HG03457 (cell line): Measurements from ENCODE around the gene HNF1A.
"Not testable (repeated sequence)": the region's sequence is repeated elsewhere in the genome, so short reads cannot be mapped to it uniquely, and the experiment has no call there.

Experiments
- ATAC-seq: cut with Tn5 transposase; IDR thresholded peaks from one replicate; pipeline ENCODE4 v1.9.1; 2021; ENCODE audit warnings: moderate number of reproducible peaks; ENCODE audit not compliant: unreplicated experiment

The HNF1A gene

DNA sequence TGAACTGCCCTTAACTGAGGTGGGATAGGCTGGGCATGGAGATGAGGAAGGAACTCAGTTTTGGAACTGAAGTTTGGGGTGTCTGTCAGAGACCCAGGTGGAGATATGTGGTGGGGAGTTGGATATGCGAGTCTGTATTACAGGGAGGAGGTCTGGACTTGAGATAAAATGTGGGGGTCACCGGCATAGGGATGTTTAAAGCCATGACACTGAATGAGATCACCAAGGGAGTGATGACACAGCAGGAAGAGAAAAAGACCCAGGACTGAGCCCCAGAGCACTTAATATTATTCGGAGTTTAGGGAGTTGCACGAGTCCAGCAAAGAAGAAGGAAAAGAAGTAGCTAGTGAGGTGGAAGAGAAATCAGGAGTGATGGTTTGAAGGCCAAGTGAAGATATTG is 64.7 kb downstream of the HNF1A start:
- no peak for ATAC-seq

DNA sequence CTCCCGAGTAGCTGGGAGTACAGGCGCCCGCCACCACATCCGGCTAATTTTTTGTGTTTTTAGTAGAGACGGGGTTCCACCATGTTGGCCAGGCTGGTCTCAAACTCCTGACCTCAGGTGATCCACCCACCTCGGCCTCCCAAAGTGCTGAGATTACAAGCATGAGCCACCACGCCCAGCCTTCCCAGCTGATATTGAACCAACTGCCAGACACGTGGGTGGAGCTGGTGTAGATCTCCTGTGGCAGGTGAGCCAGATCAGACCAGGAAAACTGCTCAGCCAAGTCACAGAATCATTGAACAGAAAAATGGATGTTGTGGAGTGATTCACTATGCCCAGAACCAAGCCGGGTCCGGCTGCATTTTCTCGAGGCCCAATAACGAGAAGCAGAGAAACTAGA is 69.1 kb downstream of the HNF1A start:
- not testable (repeated sequence) for ATAC-seq

DNA sequence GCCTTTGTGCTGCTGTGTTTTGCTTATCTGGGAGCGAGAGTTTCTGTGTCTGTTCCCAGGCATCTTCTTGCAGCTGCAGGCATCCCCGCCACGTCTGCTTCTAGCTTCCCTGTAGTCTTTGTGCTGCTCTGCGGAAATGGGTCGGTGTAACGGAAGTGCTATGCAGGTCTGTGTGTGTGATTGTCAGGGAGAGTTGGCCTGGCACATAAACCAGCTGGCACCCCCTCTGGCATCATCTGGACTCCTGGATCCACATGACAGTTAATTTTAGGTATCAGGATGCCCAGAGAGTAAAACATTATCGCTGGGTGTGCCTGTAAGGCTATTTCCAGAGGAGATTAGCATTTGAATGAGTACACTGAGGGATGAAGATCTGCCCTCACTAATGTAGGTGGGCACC is 70.1 kb downstream of the HNF1A start:
- no peak for ATAC-seq

DNA sequence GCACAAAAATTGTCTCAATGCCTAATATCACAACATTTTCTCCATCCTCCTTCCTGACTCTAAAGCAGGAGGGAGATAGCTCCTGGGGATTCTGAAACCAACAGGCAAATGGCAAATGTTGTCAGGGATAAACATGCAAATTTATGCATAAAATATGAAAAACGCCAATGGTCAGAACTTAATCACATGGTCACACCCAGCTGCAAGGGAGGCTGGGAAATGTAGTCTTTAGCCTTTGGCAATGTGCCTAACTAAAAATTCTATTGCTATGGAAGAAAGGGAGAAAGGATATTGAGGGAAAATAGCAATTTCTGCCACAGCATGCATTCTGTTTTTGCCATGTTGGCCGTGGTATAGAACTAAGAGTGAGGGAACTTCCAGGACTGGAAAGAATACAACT is 72.4 kb downstream of the HNF1A start:
- no peak for ATAC-seq
